ENCODE data around the gene ETS1. TPM values are rescaled to one million over a fixed set of nuclear protein-coding genes. Genes with fewer than 3 reads are reported as not detected.

ETS1 gene
- total RNA-seq, 1 experiment from 2014 or later: 29.9 TPM

DNA sequence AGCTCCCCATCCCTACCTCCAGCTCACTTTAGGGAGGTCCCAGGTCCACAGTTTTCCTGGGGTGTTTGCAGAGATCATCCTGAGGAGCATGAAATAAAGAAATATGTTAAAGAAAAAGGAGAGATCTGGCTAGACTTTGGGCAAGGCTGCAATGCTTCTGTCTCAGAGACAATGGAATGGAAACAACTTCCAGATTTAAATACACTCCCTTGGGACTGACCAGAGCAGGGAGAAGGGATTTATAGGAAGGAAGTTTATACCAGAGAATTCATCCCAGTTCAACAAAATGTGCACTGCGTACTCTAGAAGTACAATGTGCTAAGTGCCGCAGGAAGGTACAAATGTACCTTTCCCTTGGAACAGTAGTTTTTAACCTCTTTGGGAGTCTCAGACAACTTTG is 40.4 kb downstream of the ETS1 start:
- WGBS (ENCODE audit: extremely low coverage, insufficient read length, low lambda C conversion rate): no CpG with 5 or more reads among the region's 2 CpGs
- no peak overlapping the region for H4K5ac ChIP-seq (ENCODE audit: insufficient read length, low read depth, low read length)
- H3K27me3 ChIP-seq (ENCODE audit: insufficient read depth, low read length): peaks cover 24% of the 10 kb centered on the region; the same call in 1 of the 2 replicates

More for the DNA sequence above, 40.4 kb downstream of the ETS1 start:
- peaks cover 61% of the 10 kb centered on the region for H3K27me3 Mint-ChIP-seq (ENCODE audit: low read depth)
- H3K27ac Mint-ChIP-seq: no peak overlapping the region
- H2BK20ac ChIP-seq (ENCODE audit: low read depth, low read length, poor library complexity, severe bottlenecking): no peak overlapping the region
- H3K18ac ChIP-seq (ENCODE audit: insufficient read length, low read depth, low read length): no peak overlapping the region
- no peak overlapping the region for H2AFZ ChIP-seq (ENCODE audit: low read length)
- no peak overlapping the region for H3K4ac ChIP-seq (ENCODE audit: low read depth, low read length)
- no peaks in the 10 kb centered on the region for H3K9me3 ChIP-seq (ENCODE audit: control insufficient read depth, low read depth, low read length)
- H3K27ac ChIP-seq (ENCODE audit: insufficient read length, low read depth, low read length): no peak overlapping the region
- H3K14ac ChIP-seq (ENCODE audit: insufficient read depth, low read length): no peak overlapping the region
- H3K56ac ChIP-seq (ENCODE audit: insufficient read length, low read depth, low read length): no peak overlapping the region
- H3K23me2 ChIP-seq (ENCODE audit: insufficient read length, low read depth, low read length, poor library complexity, severe bottlenecking): peaks cover 13% of the 10 kb centered on the region
- no peak overlapping the region for H2BK120ac ChIP-seq (ENCODE audit: low read depth, low read length, poor library complexity, severe bottlenecking)
- no peak overlapping the region for H2BK5ac ChIP-seq (ENCODE audit: insufficient read length, low read length)
- no peak overlapping the region for H4K91ac ChIP-seq (ENCODE audit: insufficient read length, low read depth, low read length)
- H3K4me1 ChIP-seq (ENCODE audit: insufficient read depth, low read length): peaks cover 2% of the 10 kb centered on the region; the same call in 1 of the 2 replicates
- no peak for DNase-seq
- H2AK5ac ChIP-seq (ENCODE audit: insufficient read length, low read length): no peak overlapping the region
- H3K79me2 ChIP-seq (ENCODE audit: insufficient read depth, low read length): no peaks in the 10 kb centered on the region
- peaks cover 0 to 9% (median 0%) of the 10 kb centered on the region in 3 experiments; a peak in 5 of 7 replicates for H3K36me3 Mint-ChIP-seq (ENCODE audit: insufficient read depth in 1 of 3, low read depth in 3 of 3)
- H2BK15ac ChIP-seq (ENCODE audit: low read depth, low read length): no peak overlapping the region
- H3K4me3 Mint-ChIP-seq: no peak overlapping the region
- H4K8ac ChIP-seq (replicated peaks; ENCODE audit: insufficient read length, low read depth, low read length): no peak overlapping the region
- no peak overlapping the region for H3K4me2 ChIP-seq (ENCODE audit: insufficient read depth, insufficient read length, low read length)
- no peak overlapping the region for H3T11ph ChIP-seq (ENCODE audit: low read length)
- H3K23ac ChIP-seq (ENCODE audit: insufficient read length, low read depth, low read length): no peak overlapping the region
- no peak overlapping the region for H2BK12ac ChIP-seq (ENCODE audit: insufficient read length, low read depth, low read length)
- no peaks in the 10 kb centered on the region; a peak in 1 of 5 replicates for H3K9me3 Mint-ChIP-seq
- no peak for TF ChIP-seq CTCF (conservative IDR thresholded peaks at IDR 0.05)
- no peaks in the 10 kb centered on the region for H3K79me1 ChIP-seq (ENCODE audit: insufficient read depth, low read depth, low read length, poor library complexity, severe bottlenecking)
- H4K20me1 ChIP-seq (ENCODE audit: control insufficient read depth, insufficient read depth, insufficient read length): no peaks in the 10 kb centered on the region
- H3K9ac ChIP-seq (ENCODE audit: extremely low read depth, insufficient read length, low read length): no peak overlapping the region
- peaks cover 40 to 46% of the 10 kb centered on the region in 2 experiments for H3K4me1 Mint-ChIP-seq

All from H9 (cell line).